GM12875 (cell line): ENCODE data around the gene PLEKHA5.
"Not testable (repeated sequence)": the region's sequence is repeated elsewhere in the genome, so short reads cannot be mapped to it uniquely, and the experiment has no call there.

Experiments
- H3K4me3 ChIP-seq: one replicate; pipeline ENCODE4 v1.5.1; 2011; ENCODE audit warnings: low read depth, low read length, control low read depth
- TF ChIP-seq, protein P1 (sequence below): IDR thresholded peaks from 2 replicates; pipeline ENCODE4 v1.5.1; 2011; ENCODE audit warnings: low read depth, mild to moderate bottlenecking, control low read depth, inconsistent platforms, low read length, moderate library complexity, borderline replicate concordance; ENCODE audit not compliant: insufficient read depth

Gene PLEKHA5

DNA sequence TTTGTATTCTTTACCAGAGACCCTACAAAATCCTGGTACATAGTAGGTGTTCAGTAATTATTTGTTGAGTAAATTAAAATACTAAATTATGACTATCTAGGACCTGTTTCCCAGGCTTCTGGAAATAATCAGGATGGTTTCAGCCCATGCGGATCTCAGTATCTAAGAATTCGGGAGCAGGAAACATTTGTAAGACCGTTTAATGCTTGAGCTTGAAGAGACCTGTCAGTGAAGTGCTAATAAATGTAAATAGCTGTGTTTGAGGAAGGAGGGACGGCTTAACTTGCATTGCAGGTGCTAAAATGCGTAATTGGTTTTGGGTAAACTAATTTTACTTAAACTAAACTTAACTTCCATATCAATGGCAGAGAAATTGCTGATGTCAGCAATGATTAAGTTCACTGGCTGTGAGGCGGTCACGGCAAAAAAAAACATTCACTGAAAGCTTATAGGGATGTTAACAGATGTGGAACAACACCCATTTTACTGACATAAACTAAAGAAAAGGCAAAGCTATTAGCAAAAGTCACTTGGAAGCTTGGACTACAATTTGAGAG is 281.2 kb downstream of the PLEKHA5 start:
- H3K4me3 ChIP-seq = no peak overlapping the region
- TF ChIP-seq, protein P1, sequence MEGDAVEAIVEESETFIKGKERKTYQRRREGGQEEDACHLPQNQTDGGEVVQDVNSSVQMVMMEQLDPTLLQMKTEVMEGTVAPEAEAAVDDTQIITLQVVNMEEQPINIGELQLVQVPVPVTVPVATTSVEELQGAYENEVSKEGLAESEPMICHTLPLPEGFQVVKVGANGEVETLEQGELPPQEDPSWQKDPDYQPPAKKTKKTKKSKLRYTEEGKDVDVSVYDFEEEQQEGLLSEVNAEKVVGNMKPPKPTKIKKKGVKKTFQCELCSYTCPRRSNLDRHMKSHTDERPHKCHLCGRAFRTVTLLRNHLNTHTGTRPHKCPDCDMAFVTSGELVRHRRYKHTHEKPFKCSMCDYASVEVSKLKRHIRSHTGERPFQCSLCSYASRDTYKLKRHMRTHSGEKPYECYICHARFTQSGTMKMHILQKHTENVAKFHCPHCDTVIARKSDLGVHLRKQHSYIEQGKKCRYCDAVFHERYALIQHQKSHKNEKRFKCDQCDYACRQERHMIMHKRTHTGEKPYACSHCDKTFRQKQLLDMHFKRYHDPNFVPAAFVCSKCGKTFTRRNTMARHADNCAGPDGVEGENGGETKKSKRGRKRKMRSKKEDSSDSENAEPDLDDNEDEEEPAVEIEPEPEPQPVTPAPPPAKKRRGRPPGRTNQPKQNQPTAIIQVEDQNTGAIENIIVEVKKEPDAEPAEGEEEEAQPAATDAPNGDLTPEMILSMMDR = no peak

GRCh38 chr12:19411234-19412204 is 282.0 kb downstream of the PLEKHA5 start:
- no peak overlapping the region for H3K4me3 ChIP-seq
- TF ChIP-seq, protein P1 = no peak

DNA sequence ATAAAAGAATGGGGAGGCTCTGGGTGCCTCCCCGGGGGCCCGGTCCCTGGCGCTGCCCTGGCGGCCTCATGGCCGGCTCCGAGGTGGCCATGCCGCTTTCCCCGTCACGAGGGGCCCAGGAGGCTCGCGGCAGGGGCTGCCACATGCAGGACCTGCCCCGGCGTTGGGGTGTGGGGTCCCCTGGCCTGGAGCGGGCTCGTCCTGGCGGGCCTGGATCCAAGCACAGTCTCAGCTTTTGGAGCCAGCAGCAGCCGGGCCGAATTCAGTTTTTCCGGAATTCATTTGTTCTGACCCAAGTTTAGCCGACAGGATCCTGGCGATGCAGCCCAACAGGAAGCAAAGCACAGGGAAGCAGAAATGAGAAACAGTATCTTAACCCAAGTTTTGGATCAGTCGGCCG is 283.3 kb downstream of the PLEKHA5 start:
- TF ChIP-seq, protein P1 = no peak
- H3K4me3 ChIP-seq = no peak overlapping the region

GRCh38 chr12:19413582-19413981 is 284.0 kb downstream of the PLEKHA5 start:
- not testable (repeated sequence) for H3K4me3 ChIP-seq

- no peak overlapping the region for H3K4me3 ChIP-seq
- TF ChIP-seq, protein P1 = no peak
Measured at GRCh38 chr12:19415563-19415962, 286.0 kb downstream of the PLEKHA5 start.

DNA sequence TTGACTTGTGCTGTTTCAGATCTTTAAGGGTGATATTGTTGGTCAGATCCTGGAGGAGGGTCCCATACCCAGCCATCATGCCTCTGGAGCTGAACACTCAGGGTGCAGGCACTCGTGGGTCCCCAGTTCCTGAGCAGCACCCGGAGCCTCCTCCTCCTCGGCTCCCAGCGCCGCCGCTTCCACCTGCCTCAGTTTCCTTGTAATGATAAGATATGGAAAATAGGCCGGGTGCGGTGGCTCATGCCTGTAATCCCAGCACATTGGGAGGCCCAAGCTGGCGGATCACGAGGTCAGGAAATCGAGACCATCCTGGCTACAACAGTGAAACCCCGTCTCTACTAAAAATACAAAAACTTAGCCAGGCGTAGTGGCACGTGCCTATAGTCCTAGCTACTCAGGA is 289.6 kb downstream of the PLEKHA5 start:
- H3K4me3 ChIP-seq = no peak overlapping the region
- TF ChIP-seq, protein P1 = no peak

- no peak overlapping the region for H3K4me3 ChIP-seq
- TF ChIP-seq, protein P1 = no peak
Measured at GRCh38 chr12:19421503-19422282, 292.2 kb downstream of the PLEKHA5 start.
